Activated naive CD8-positive, alpha-beta T cell treated with anti-CD3 and anti-CD28 coated beads for 36 hours (primary cell): Measurements from ENCODE around the gene CAB39L. TPM values are rescaled to one million over a fixed set of nuclear protein-coding genes. Genes with fewer than 3 reads are reported as not detected.
"Not testable (repeated sequence)": the region's sequence is repeated elsewhere in the genome, so short reads cannot be mapped to it uniquely, and the experiment has no call there.

Experiments used
- DNase-seq: peaks from one replicate; pipeline ENCODE4 v3.0.0; 2021
- H3K27ac Mint-ChIP-seq: one replicate; pipeline ENCODE4 v1.8.0; 2022; ENCODE audit warnings: mild to moderate bottlenecking, moderate library complexity, mixed read lengths
- H3K27me3 Mint-ChIP-seq: one replicate; pipeline ENCODE4 v1.8.0; 2022; ENCODE audit warnings: mild to moderate bottlenecking, mixed read lengths
- H3K36me3 Mint-ChIP-seq: one replicate; pipeline ENCODE4 v1.8.0; 2021; ENCODE audit warnings: mild to moderate bottlenecking, mixed read lengths
- H3K4me1 Mint-ChIP-seq: one replicate; pipeline ENCODE4 v1.8.0; 2021; ENCODE audit warnings: mixed read lengths
- H3K4me3 Mint-ChIP-seq: one replicate; pipeline ENCODE4 v1.8.0; 2022; ENCODE audit warnings: mild to moderate bottlenecking, moderate library complexity, mixed read lengths
- H3K9me3 Mint-ChIP-seq: one replicate; pipeline ENCODE4 v1.8.0; 2022; ENCODE audit warnings: mixed read lengths
- total RNA-seq, 2 experiments: library from RNA; stranded (reverse); gene quantifications; one replicate each; pipeline ENCODE4 v1.2.3, GENCODE V29; 2021

CAB39L gene
- total RNA-seq, 2 experiments from 2014 or later: 3.1 to 3.2 TPM

DNA sequence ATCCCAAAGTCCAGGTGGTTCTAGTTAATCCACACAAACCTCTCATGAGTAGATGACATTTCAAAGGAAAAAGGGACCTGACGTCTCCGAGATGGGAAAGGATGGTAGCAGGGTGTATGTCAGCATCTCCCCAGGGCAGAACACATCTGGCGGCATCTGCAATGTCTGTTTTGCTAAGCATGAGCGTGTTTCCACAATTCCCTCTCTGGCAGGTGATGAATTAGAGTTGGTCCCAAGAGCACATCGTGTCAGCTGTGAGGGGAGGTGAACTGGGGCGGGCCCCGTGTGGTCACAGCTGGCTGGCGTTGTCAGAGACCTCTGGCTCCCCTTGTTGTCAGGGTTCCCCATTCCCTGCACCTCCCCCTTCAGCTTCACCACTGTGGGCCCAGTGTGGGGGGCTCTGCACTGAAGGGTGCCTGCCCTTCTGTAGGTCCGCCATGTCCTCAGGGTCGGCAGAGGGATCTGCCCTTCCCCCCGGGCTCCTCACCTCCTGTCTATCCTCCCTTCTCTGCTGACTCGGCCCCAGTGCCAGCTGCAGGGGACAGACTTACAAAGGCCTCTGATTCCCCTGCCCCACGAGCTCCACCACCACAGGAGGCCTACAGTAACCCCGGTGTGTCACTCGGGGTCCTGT lies 138.0 kb downstream of the CAB39L start:
- Mint-ChIP-seq H3K36me3 (no peaks in the 10 kb centered on the region), H3K27me3 (no peaks in the 10 kb centered on the region), H3K9me3 (no peaks in the 10 kb centered on the region), H3K27ac (no peak overlapping the region), H3K4me3 (no peak overlapping the region), H3K4me1 (peaks cover 13% of the 10 kb centered on the region)
- DNase-seq: no peak

DNA sequence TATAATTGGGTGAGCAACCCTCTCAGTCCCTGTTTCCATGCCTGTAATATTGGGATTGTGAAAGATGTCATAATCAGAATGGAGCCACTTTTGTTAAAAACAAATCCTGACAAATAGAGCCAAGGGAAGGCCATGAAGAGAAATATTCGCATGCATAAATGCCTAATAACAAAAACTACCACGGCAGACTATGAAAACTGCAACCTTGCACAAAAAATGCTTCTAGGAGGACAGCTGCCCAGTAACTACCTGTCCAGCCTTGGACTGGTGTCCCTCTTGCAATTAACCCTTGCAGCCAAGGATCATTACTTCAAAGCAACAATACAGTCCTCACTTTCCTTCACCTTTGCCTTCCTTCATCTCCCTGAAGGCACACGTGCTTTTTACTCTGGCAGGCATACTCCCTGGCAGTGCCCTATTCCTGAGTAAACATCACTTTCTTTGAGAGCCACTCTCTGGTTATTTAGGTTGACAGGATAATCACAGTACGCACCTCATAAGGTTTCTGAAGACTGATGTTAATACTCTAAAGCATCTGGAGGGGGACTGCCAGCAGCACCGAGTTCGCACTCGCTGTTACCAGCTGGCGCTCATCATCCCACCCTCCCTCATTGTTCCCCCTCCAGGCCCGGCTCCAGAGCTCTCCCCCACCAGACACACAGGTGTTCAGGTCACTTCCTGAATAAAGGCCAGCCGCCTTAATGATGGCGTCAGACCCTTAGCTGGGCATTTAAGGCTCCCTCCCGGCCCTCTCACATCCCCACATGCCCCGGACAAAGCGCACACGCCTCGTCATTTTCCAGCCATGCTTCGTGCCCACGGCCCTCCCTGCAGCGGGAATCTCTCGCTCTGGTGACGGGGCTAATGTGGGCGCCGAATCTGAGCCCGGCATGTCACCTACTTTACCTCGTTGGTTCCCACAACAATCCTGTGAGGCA lies 138.8 kb downstream of the CAB39L start:
- no peaks in the 10 kb centered on the region for H3K9me3 Mint-ChIP-seq
- peaks cover 13% of the 10 kb centered on the region for H3K4me1 Mint-ChIP-seq
- H3K27ac Mint-ChIP-seq: no peak overlapping the region
- H3K4me3 Mint-ChIP-seq: no peak overlapping the region
- H3K36me3 Mint-ChIP-seq: no peaks in the 10 kb centered on the region
- no peaks in the 10 kb centered on the region for H3K27me3 Mint-ChIP-seq
- DNase-seq: no peak

DNA sequence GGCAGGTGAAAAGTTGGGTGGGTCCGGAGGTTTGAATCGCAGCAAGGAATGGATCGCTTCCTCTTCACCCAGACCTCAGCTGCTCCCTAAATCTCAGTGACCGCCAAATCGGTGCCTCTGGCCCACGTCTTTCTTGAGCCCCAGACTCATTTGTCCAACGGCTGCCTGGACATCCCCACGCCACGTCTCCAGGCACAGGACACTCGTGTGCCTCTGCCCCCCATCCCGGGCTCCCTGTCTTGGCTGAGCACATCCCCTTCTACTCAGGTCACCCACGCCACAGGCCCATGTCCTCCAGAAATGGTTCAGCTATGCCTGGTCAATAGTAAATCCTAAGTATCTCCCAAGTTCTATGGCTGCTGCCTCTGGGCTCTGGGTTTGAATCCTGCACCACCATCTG lies 139.5 kb downstream of the CAB39L start:
- DNase-seq: no peak
- Mint-ChIP-seq H3K36me3 (no peaks in the 10 kb centered on the region), H3K4me1 (peaks cover 13% of the 10 kb centered on the region), H3K9me3 (no peaks in the 10 kb centered on the region), H3K4me3 (no peak overlapping the region), H3K27ac (no peak overlapping the region), H3K27me3 (no peaks in the 10 kb centered on the region)

GRCh38 chr13:49303533-49304252 lies 140.2 kb downstream of the CAB39L start:
- no peak overlapping the region for H3K27ac Mint-ChIP-seq
- DNase-seq: no peak
- no peaks in the 10 kb centered on the region for H3K36me3 Mint-ChIP-seq
- no peaks in the 10 kb centered on the region for H3K9me3 Mint-ChIP-seq
- no peaks in the 10 kb centered on the region for H3K27me3 Mint-ChIP-seq
- H3K4me3 Mint-ChIP-seq: no peak overlapping the region
- H3K4me1 Mint-ChIP-seq: peaks cover 13% of the 10 kb centered on the region

DNA sequence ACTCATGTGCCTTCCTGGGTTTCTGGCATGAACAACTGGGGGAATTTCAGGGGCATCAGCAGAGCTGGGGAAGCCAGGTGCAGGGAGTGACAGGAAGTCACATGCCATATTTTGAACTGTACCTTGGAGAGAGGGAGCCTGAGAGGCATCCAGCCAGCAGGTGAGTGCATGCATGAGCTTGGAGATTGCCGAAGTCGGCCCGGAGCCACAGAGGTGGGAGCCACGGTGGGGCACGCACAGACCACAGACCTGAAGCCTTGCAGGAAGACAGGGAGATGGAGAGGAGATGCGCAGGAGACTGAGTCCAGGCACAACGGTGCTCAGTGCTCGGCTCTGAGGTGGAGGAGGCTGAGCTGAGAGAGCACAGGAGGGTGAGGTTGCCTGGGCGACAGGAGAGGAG lies 141.0 kb downstream of the CAB39L start:
- no peaks in the 10 kb centered on the region for H3K36me3 Mint-ChIP-seq
- no peaks in the 10 kb centered on the region for H3K27me3 Mint-ChIP-seq
- DNase-seq: no peak
- H3K9me3 Mint-ChIP-seq: no peaks in the 10 kb centered on the region
- H3K4me1 Mint-ChIP-seq: peaks cover 13% of the 10 kb centered on the region
- H3K27ac Mint-ChIP-seq: no peak overlapping the region
- no peak overlapping the region for H3K4me3 Mint-ChIP-seq

- Mint-ChIP-seq H3K27me3 (no peaks in the 10 kb centered on the region), H3K27ac (no peak overlapping the region), H3K9me3 (no peaks in the 10 kb centered on the region), H3K4me1 (peaks cover 13% of the 10 kb centered on the region), H3K4me3 (no peak overlapping the region), H3K36me3 (no peaks in the 10 kb centered on the region)
- DNase-seq: no peak
Measured at GRCh38 chr13:49302222-49302621, 141.6 kb downstream of the CAB39L start.

GRCh38 chr13:49300739-49301589 lies 142.9 kb downstream of the CAB39L start:
- peak overlapping the region; percentile 74 for H3K27ac Mint-ChIP-seq
- H3K4me1 Mint-ChIP-seq: peaks cover 13% of the 10 kb centered on the region

GRCh38 chr13:49300276-49300675 lies 143.6 kb downstream of the CAB39L start:
- Mint-ChIP-seq H3K9me3 (no peaks in the 10 kb centered on the region), H3K4me3 (no peak overlapping the region), H3K36me3 (peaks cover 2% of the 10 kb centered on the region), H3K27me3 (no peaks in the 10 kb centered on the region), H3K27ac (peak overlapping the region; percentile 14), H3K4me1 (peaks cover 13% of the 10 kb centered on the region)
- no peak for DNase-seq

More at GRCh38 chr13:49300739-49301589, 142.9 kb downstream of the CAB39L start:
- Mint-ChIP-seq H3K36me3 (no peaks in the 10 kb centered on the region), H3K4me3 (peak overlapping the region; percentile 67), H3K27me3 (no peaks in the 10 kb centered on the region), H3K9me3 (no peaks in the 10 kb centered on the region)
- DNase-seq: peak; percentile 67

- no peak for DNase-seq
- Mint-ChIP-seq H3K27ac (no peak overlapping the region), H3K4me3 (no peak overlapping the region), H3K9me3 (no peaks in the 10 kb centered on the region), H3K36me3 (peaks cover 2% of the 10 kb centered on the region), H3K27me3 (no peaks in the 10 kb centered on the region), H3K4me1 (peaks cover 13% of the 10 kb centered on the region)
Measured at GRCh38 chr13:49298903-49299605, 144.8 kb downstream of the CAB39L start.

GRCh38 chr13:49298416-49298815 lies 145.4 kb downstream of the CAB39L start:
- no peaks in the 10 kb centered on the region for H3K27me3 Mint-ChIP-seq
- peaks cover 2% of the 10 kb centered on the region for H3K36me3 Mint-ChIP-seq
- H3K27ac Mint-ChIP-seq: no peak overlapping the region

GRCh38 chr13:49297338-49297737 lies 146.5 kb downstream of the CAB39L start:
- Mint-ChIP-seq H3K27ac (no peak overlapping the region), H3K9me3 (no peaks in the 10 kb centered on the region), H3K27me3 (no peaks in the 10 kb centered on the region), H3K36me3 (peaks cover 5% of the 10 kb centered on the region), H3K4me3 (no peak overlapping the region), H3K4me1 (peaks cover 17% of the 10 kb centered on the region)
- no peak for DNase-seq

More at GRCh38 chr13:49298416-49298815, 145.4 kb downstream of the CAB39L start:
- H3K4me3 Mint-ChIP-seq: no peak overlapping the region
- DNase-seq: no peak
- H3K4me1 Mint-ChIP-seq: peaks cover 13% of the 10 kb centered on the region
- H3K9me3 Mint-ChIP-seq: no peaks in the 10 kb centered on the region

- Mint-ChIP-seq H3K27me3 (no peaks in the 10 kb centered on the region), H3K4me1 (peaks cover 13% of the 10 kb centered on the region), H3K9me3 (no peaks in the 10 kb centered on the region), H3K27ac (no peak overlapping the region), H3K4me3 (no peak overlapping the region), H3K36me3 (peaks cover 5% of the 10 kb centered on the region)
- DNase-seq: no peak
Measured at GRCh38 chr13:49296659-49297058, 147.2 kb downstream of the CAB39L start.

GRCh38 chr13:49295244-49295643 lies 148.6 kb downstream of the CAB39L start:
- no peak overlapping the region for H3K27ac Mint-ChIP-seq
- H3K4me1 Mint-ChIP-seq: peaks cover 8% of the 10 kb centered on the region
- no peak overlapping the region for H3K4me3 Mint-ChIP-seq
- no peak for DNase-seq
- no peaks in the 10 kb centered on the region for H3K27me3 Mint-ChIP-seq
- no peaks in the 10 kb centered on the region for H3K9me3 Mint-ChIP-seq
- H3K36me3 Mint-ChIP-seq: peaks cover 5% of the 10 kb centered on the region

DNA sequence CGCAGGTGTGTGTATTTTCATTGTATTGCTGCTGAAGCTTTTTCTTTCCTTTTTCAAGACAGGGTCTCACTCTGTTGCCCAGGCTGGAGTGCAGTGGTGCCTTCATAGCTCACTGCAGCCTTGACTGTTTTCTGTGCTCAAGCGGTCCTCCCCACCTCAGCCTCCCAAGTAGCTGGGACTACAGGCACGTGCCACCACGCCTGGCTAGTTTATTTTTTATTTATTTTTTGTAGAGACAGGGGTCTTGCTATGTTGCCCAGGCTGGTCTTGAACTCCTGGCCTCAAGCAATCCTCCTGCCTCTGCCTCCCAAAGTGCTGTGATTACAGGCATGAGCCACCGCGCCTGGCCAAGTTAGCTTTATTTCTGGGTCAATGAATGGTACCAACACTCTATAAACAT lies 149.1 kb downstream of the CAB39L start:
- not testable (repeated sequence) for H3K4me3 Mint-ChIP-seq, DNase-seq, H3K36me3 Mint-ChIP-seq, H3K27me3 Mint-ChIP-seq, H3K4me1 Mint-ChIP-seq, H3K9me3 Mint-ChIP-seq, H3K27ac Mint-ChIP-seq
